Testis (tissue), 3 donors: ENCODE results near the gene MAMLD1. TPM values are rescaled to one million over a fixed set of nuclear protein-coding genes. Genes with fewer than 3 reads are reported as not detected.

Source experiments
- DNase-seq: peaks from one replicate; pipeline ENCODE4 v3.0.0-alpha.2; 2019
- H3K27ac ChIP-seq, 2 donors: fragments of 200-600 bp; sonication (generic); one replicate each; pipeline ENCODE4 v1.5.1; 2019
- H3K27me3 ChIP-seq: fragments of 200-600 bp; sonication (generic); one replicate; pipeline ENCODE4 v1.5.1; 2019
- H3K36me3 ChIP-seq: fragments of 200-600 bp; sonication (generic); one replicate; pipeline ENCODE4 v1.5.1; 2017; ENCODE audit warnings: low read depth; ENCODE audit errors: missing control alignments
- H3K4me1 ChIP-seq: fragments of 200-600 bp; sonication (generic); one replicate; pipeline ENCODE4 v1.5.1; 2019
- H3K4me3 ChIP-seq, 2 donors: fragments of 200-600 bp; sonication (generic); one replicate each; pipeline ENCODE4 v1.5.1; 2017 to 2019
- H3K9me3 ChIP-seq: fragments of 200-600 bp; sonication (generic); one replicate; pipeline ENCODE4 v1.5.1; 2017
- CTCF ChIP-seq, 3 experiments: fragments of 450-650 bp in 2 of 3; fragments of 200-600 bp in 1 of 3; sonication (generic) in 1 of 3; IDR thresholded peaks; one replicate each; pipeline ENCODE4 v1.5.1; 2016 to 2019; ENCODE audit warnings: antibody characterized with exemption in 3 of 3, mild to moderate bottlenecking in 2 of 3, moderate library complexity in 1 of 3
- POLR2A ChIP-seq: fragments of 450-650 bp; IDR thresholded peaks from one replicate; pipeline ENCODE4 v1.6.1; 2017; ENCODE audit warnings: antibody characterized with exemption, mild to moderate bottlenecking, moderate library complexity
- WGBS, 2 donors: methylation state at CpG; one replicate each; pipeline ENCODE4 v1.1.5; 2018; 5-methylcytosine and 5-hydroxymethylcytosine counted together
- intact Hi-C: fragments of 100-400 bp; cut with DNase I; formaldehyde crosslinking; loops from one replicate; pipeline ENCODE4 v1.15.1; 2023; ENCODE audit warnings: low total_unique reads
- polyA plus RNA-seq: library from polyadenylated mRNA; stranded (reverse); fragments of 350-450 nt; fragmentation: Illumina TruSeq; extraction: RNeasy Lipid Tissue Mini Kit (QIAGEN cat#74804); gene quantifications from one replicate; pipeline ENCODE4 v1.2.3, GENCODE V29; 2014; ENCODE audit warnings: low read depth, low replicate concordance; ENCODE audit not compliant: insufficient read depth
- total RNA-seq, 2 donors: library from RNA; depleted of rRNA; stranded (reverse); fragments of >200 nt; gene quantifications; one replicate each; pipeline ENCODE4 v1.2.3, GENCODE V29; 2016

MAMLD1 gene
- total and polyA plus RNA-seq, 3 donors from 2014 or later: 31.3 to 91.5 (median 70.6) TPM

GRCh38 chrX:150527108-150527507 is 164.0 kb downstream of the MAMLD1 start:
- Histone ChIP-seq H3K4me1 (peaks cover 3% of the 10 kb centered on the region), H3K4me3 (no peak overlapping the region), H3K27me3 (no peaks in the 10 kb centered on the region), H3K36me3 (no peaks in the 10 kb centered on the region), H3K9me3 (no peaks in the 10 kb centered on the region), H3K27ac (no peak overlapping the region)
- DNase-seq: no peak
- intact Hi-C loops: no loop called here
- TF ChIP-seq POLR2A (no peak), CTCF (IDR thresholded peaks at IDR 0.05) (no peak)
- WGBS, 2 donors: 84 to 87% methylated on average over 3 of the region's 3 CpGs

- whole genome bisulfite sequencing, 2 donors: 91 to 98% methylated on average over 3 of the region's 3 CpGs
- H3K9me3 ChIP-seq: no peaks in the 10 kb centered on the region
- TF ChIP-seq POLR2A (no peak), CTCF (IDR thresholded peaks at IDR 0.05) (no peak)
- H3K4me1 ChIP-seq: peaks cover 3% of the 10 kb centered on the region
- H3K36me3 ChIP-seq: no peaks in the 10 kb centered on the region
- no peak for DNase-seq
- H3K4me3 ChIP-seq: no peak overlapping the region
- intact Hi-C loops: no loop called here
- no peaks in the 10 kb centered on the region for H3K27me3 ChIP-seq
- H3K27ac ChIP-seq: no peak overlapping the region
Measured at GRCh38 chrX:150529587-150529986, 166.5 kb downstream of the MAMLD1 start.

- Histone ChIP-seq H3K4me3 (no peak overlapping the region), H3K4me1 (peaks cover 3% of the 10 kb centered on the region), H3K9me3 (no peaks in the 10 kb centered on the region), H3K27me3 (no peaks in the 10 kb centered on the region), H3K36me3 (no peaks in the 10 kb centered on the region), H3K27ac (no peak overlapping the region)
- 76 to 90% methylated on average over 2 to 7 of the region's 7 CpGs for WGBS, 2 donors
- DNase-seq: no peak
- intact Hi-C loops: no loop called here
- no peak for TF ChIP-seq CTCF (IDR thresholded peaks at IDR 0.05)
- TF ChIP-seq POLR2A: no peak
Measured at GRCh38 chrX:150530821-150531220, 167.7 kb downstream of the MAMLD1 start.

GRCh38 chrX:150531467-150531866 is 168.3 kb downstream of the MAMLD1 start:
- no peaks in the 10 kb centered on the region for H3K9me3 ChIP-seq
- no peak for DNase-seq
- TF ChIP-seq CTCF (IDR thresholded peaks at IDR 0.05): no peak
- no peak for TF ChIP-seq POLR2A
- peaks cover 3% of the 10 kb centered on the region for H3K4me1 ChIP-seq
- WGBS, 2 donors: 82 to 94% methylated on average over 3 to 4 of the region's 4 CpGs
- intact Hi-C loops: no loop called here
- H3K27ac ChIP-seq: no peak overlapping the region
- no peaks in the 10 kb centered on the region for H3K27me3 ChIP-seq
- H3K36me3 ChIP-seq: no peaks in the 10 kb centered on the region
- no peak overlapping the region for H3K4me3 ChIP-seq

GRCh38 chrX:150533863-150534262 is 170.7 kb downstream of the MAMLD1 start:
- Histone ChIP-seq H3K9me3 (no peaks in the 10 kb centered on the region), H3K4me3 (no peak overlapping the region), H3K27ac (no peak overlapping the region), H3K27me3 (no peaks in the 10 kb centered on the region), H3K36me3 (no peaks in the 10 kb centered on the region), H3K4me1 (no peaks in the 10 kb centered on the region)
- no peak for TF ChIP-seq CTCF (IDR thresholded peaks at IDR 0.05)
- intact Hi-C loops: no loop called here
- DNase-seq: no peak
- WGBS, 2 donors: 75 to 87% methylated on average over 3 of the region's 3 CpGs
